ENCODE data around the gene TMEM123. TPM values are rescaled to one million over a fixed set of nuclear protein-coding genes. Genes with fewer than 3 reads are reported as not detected.
A peak's percentile ranks its signal among the peaks of the same experiment; 100 is the strongest.

TMEM123 gene
- total RNA-seq, 1 experiment from 2014 or later: 796 TPM

GRCh38 chr11:102405501-102405900 is 47.1 kb downstream of the TMEM123 start:
- H4K20me1 ChIP-seq (ENCODE audit: insufficient read depth, low read depth, low read length): peaks cover 20% of the 10 kb centered on the region; the same call in 1 of the 2 replicates

DNA sequence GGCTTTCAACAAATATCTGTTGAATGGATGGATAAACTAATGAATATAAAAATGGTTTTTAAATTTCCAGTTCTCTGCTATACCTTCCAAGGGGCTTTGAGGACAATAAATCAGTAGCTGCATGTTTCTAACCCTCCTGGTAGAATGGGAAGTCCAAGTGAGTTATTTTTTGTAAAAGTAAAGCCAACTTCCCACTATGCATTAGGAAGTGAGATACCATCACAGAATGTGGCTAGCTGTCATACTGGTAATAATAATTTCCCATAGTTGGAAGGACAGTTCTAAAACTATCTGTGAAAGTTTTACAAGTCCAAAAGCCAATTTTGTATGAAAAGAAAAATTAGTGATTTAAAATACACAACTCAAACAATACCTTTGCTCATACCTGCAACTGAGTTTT is 50.0 kb downstream of the TMEM123 start:
- no peaks in the 10 kb centered on the region for H3K27me3 ChIP-seq (ENCODE audit: low read length)
- H3K4me3 ChIP-seq (ENCODE audit: low read length): no peak overlapping the region
- no peaks in the 10 kb centered on the region for H3K9me3 ChIP-seq (ENCODE audit: low read length)
- peaks cover 28% of the 10 kb centered on the region for H3K4me1 ChIP-seq (ENCODE audit: low read length)
- no peak for DNase-seq
- H3K36me3 ChIP-seq (ENCODE audit: insufficient read depth, low read length): peaks cover 52% of the 10 kb centered on the region
- no peak overlapping the region for H3K4me2 ChIP-seq (ENCODE audit: low read depth, low read length, poor library complexity, severe bottlenecking)
- peaks cover 19% of the 10 kb centered on the region; the same call in 1 of the 2 replicates for H4K20me1 ChIP-seq (ENCODE audit: insufficient read depth, low read depth, low read length)
- H3K79me2 ChIP-seq (ENCODE audit: low read length): peaks cover 95% of the 10 kb centered on the region
- H2AFZ ChIP-seq (ENCODE audit: low read length): no peak overlapping the region
- peak overlapping the region; percentile 2; the same call in 1 of the 2 replicates for H3K27ac ChIP-seq (ENCODE audit: low read length)
- H3K9ac ChIP-seq (ENCODE audit: low read length): no peak overlapping the region
- H3K9me2 ChIP-seq (replicated peaks; ENCODE audit: insufficient read depth, low read length): 0 out of 2 replicates have a peak, but pooled peaks cover 3% of the 10 kb centered on the region

More at GRCh38 chr11:102405501-102405900, 47.1 kb downstream of the TMEM123 start:
- H3K79me2 ChIP-seq (ENCODE audit: low read length): peaks cover 100% of the 10 kb centered on the region
- no peak overlapping the region for H3K4me3 ChIP-seq (ENCODE audit: low read length)
- no peaks in the 10 kb centered on the region for H3K9me3 ChIP-seq (ENCODE audit: low read length)
- H2AFZ ChIP-seq (ENCODE audit: low read length): no peak overlapping the region
- H3K4me2 ChIP-seq (ENCODE audit: low read depth, low read length, poor library complexity, severe bottlenecking): no peak overlapping the region
- no peak overlapping the region for H3K27ac ChIP-seq (ENCODE audit: low read length)
- DNase-seq: no peak
- H3K4me1 ChIP-seq (ENCODE audit: low read length): peaks cover 34% of the 10 kb centered on the region
- no peaks in the 10 kb centered on the region for H3K27me3 ChIP-seq (ENCODE audit: low read length)
- H3K9me2 ChIP-seq (replicated peaks; ENCODE audit: insufficient read depth, low read length): 0 out of 2 replicates have a peak, but pooled peaks cover 3% of the 10 kb centered on the region
- no peak overlapping the region for H3K9ac ChIP-seq (ENCODE audit: low read length)
- peaks cover 42% of the 10 kb centered on the region for H3K36me3 ChIP-seq (ENCODE audit: insufficient read depth, low read length)

- DNase-seq: no peak
- Histone ChIP-seq H3K9me2 (replicated peaks; ENCODE audit: insufficient read depth, low read length) (0 out of 2 replicates have a peak, but pooled peaks cover 3% of the 10 kb centered on the region), H3K4me2 (ENCODE audit: low read depth, low read length, poor library complexity, severe bottlenecking) (no peak overlapping the region), H3K9ac (ENCODE audit: low read length) (no peak overlapping the region), H3K79me2 (ENCODE audit: low read length) (peaks cover 95% of the 10 kb centered on the region), H3K4me1 (ENCODE audit: low read length) (peaks cover 28% of the 10 kb centered on the region), H3K4me3 (ENCODE audit: low read length) (no peak overlapping the region), H2AFZ (ENCODE audit: low read length) (no peak overlapping the region), H3K27ac (ENCODE audit: low read length) (peak overlapping the region; percentile 2; the same call in 1 of the 2 replicates), H4K20me1 (ENCODE audit: insufficient read depth, low read depth, low read length) (peaks cover 13% of the 10 kb centered on the region; the same call in 1 of the 2 replicates), H3K27me3 (ENCODE audit: low read length) (no peaks in the 10 kb centered on the region), H3K36me3 (ENCODE audit: insufficient read depth, low read length) (peaks cover 58% of the 10 kb centered on the region), H3K9me3 (ENCODE audit: low read length) (no peaks in the 10 kb centered on the region)
These were observed 50.7 kb downstream of the TMEM123 start for GRCh38 chr11:102401905-102402304.

DNA sequence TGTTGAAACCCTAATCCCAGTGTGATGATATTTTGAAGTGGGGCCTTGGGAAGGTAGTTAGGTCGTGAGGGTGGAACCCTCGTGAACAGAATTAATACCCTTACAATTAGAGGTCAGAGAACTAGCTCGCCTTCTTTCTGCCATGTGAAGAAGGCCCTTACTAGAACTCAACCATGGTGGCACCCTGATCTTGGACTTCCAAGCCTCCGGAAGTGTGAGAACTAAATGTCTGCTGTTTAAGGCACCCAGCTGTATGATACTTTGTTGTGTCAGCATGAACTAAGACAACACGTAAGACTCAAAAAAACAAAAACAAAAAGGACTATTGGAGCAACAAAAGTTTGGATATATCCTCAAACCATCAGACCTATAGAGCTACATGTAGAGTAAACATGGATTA is 52.0 kb downstream of the TMEM123 start:
- Histone ChIP-seq H4K20me1 (ENCODE audit: insufficient read depth, low read depth, low read length) (peaks cover 5% of the 10 kb centered on the region; the same call in 1 of the 2 replicates), H3K4me1 (ENCODE audit: low read length) (peaks cover 33% of the 10 kb centered on the region), H2AFZ (ENCODE audit: low read length) (no peak overlapping the region), H3K9ac (ENCODE audit: low read length) (no peak overlapping the region), H3K9me2 (replicated peaks; ENCODE audit: insufficient read depth, low read length) (0 out of 2 replicates have a peak, but pooled peaks cover 3% of the 10 kb centered on the region), H3K4me3 (ENCODE audit: low read length) (no peak overlapping the region), H3K27ac (ENCODE audit: low read length) (no peak overlapping the region), H3K36me3 (ENCODE audit: insufficient read depth, low read length) (peaks cover 68% of the 10 kb centered on the region), H3K4me2 (ENCODE audit: low read depth, low read length, poor library complexity, severe bottlenecking) (no peak overlapping the region), H3K27me3 (ENCODE audit: low read length) (no peaks in the 10 kb centered on the region), H3K79me2 (ENCODE audit: low read length) (peaks cover 95% of the 10 kb centered on the region), H3K9me3 (ENCODE audit: low read length) (no peaks in the 10 kb centered on the region)
- no peak for DNase-seq

GRCh38 chr11:102399189-102399588 is 53.4 kb downstream of the TMEM123 start:
- peaks cover 75% of the 10 kb centered on the region for H3K36me3 ChIP-seq (ENCODE audit: insufficient read depth, low read length)
- H3K79me2 ChIP-seq (ENCODE audit: low read length): peaks cover 90% of the 10 kb centered on the region
- no peak for DNase-seq
- peak overlapping the region; percentile 9; the same call in 1 of the 2 replicates for H3K27ac ChIP-seq (ENCODE audit: low read length)
- H4K20me1 ChIP-seq (ENCODE audit: insufficient read depth, low read depth, low read length): peaks cover 4% of the 10 kb centered on the region; the same call in 1 of the 2 replicates
- H3K4me2 ChIP-seq (ENCODE audit: low read depth, low read length, poor library complexity, severe bottlenecking): no peak overlapping the region
- H3K27me3 ChIP-seq (ENCODE audit: low read length): no peaks in the 10 kb centered on the region
- no peak overlapping the region for H2AFZ ChIP-seq (ENCODE audit: low read length)
- no peaks in the 10 kb centered on the region for H3K9me3 ChIP-seq (ENCODE audit: low read length)
- no peak overlapping the region for H3K9ac ChIP-seq (ENCODE audit: low read length)
- peaks cover 35% of the 10 kb centered on the region for H3K4me1 ChIP-seq (ENCODE audit: low read length)
- H3K4me3 ChIP-seq (ENCODE audit: low read length): no peak overlapping the region
- 0 out of 2 replicates have a peak, but pooled peaks cover 3% of the 10 kb centered on the region for H3K9me2 ChIP-seq (replicated peaks; ENCODE audit: insufficient read depth, low read length)

GRCh38 chr11:102398297-102398696 is 54.3 kb downstream of the TMEM123 start:
- Histone ChIP-seq H4K20me1 (ENCODE audit: insufficient read depth, low read depth, low read length) (peaks cover under 1% of the 10 kb centered on the region; the same call in 1 of the 2 replicates), H3K4me3 (ENCODE audit: low read length) (no peak overlapping the region), H3K9me3 (ENCODE audit: low read length) (no peaks in the 10 kb centered on the region), H3K4me2 (ENCODE audit: low read depth, low read length, poor library complexity, severe bottlenecking) (no peak overlapping the region), H3K9ac (ENCODE audit: low read length) (no peak overlapping the region), H3K9me2 (replicated peaks; ENCODE audit: insufficient read depth, low read length) (0 out of 2 replicates have a peak, but pooled peaks cover 3% of the 10 kb centered on the region), H3K79me2 (ENCODE audit: low read length) (peaks cover 85% of the 10 kb centered on the region), H2AFZ (ENCODE audit: low read length) (no peak overlapping the region), H3K4me1 (ENCODE audit: low read length) (peaks cover 32% of the 10 kb centered on the region), H3K27ac (ENCODE audit: low read length) (0 out of 2 replicates have a peak overlapping the region, but pooled peaks have one; percentile 12), H3K27me3 (ENCODE audit: low read length) (no peaks in the 10 kb centered on the region), H3K36me3 (ENCODE audit: insufficient read depth, low read length) (peaks cover 71% of the 10 kb centered on the region)
- no peak for DNase-seq

GRCh38 chr11:102396708-102397563 is 55.6 kb downstream of the TMEM123 start:
- peak overlapping the region; percentile 37 for H3K27ac ChIP-seq (ENCODE audit: low read length)
- no peaks in the 10 kb centered on the region for H4K20me1 ChIP-seq (ENCODE audit: insufficient read depth, low read depth, low read length)

More at GRCh38 chr11:102396708-102397563, 55.6 kb downstream of the TMEM123 start:
- Histone ChIP-seq H3K4me2 (ENCODE audit: low read depth, low read length, poor library complexity, severe bottlenecking) (peak overlapping the region; percentile 1), H3K9me2 (replicated peaks; ENCODE audit: insufficient read depth, low read length) (0 out of 2 replicates have a peak, but pooled peaks cover 3% of the 10 kb centered on the region), H3K27me3 (ENCODE audit: low read length) (no peaks in the 10 kb centered on the region), H3K9ac (ENCODE audit: low read length) (no peak overlapping the region), H3K79me2 (ENCODE audit: low read length) (peaks cover 71% of the 10 kb centered on the region), H3K36me3 (ENCODE audit: insufficient read depth, low read length) (peaks cover 61% of the 10 kb centered on the region), H3K4me3 (ENCODE audit: low read length) (no peak overlapping the region), H3K4me1 (ENCODE audit: low read length) (peaks cover 32% of the 10 kb centered on the region), H2AFZ (ENCODE audit: low read length) (no peak overlapping the region), H3K9me3 (ENCODE audit: low read length) (no peaks in the 10 kb centered on the region)
- no peak for DNase-seq

Measured in Karpas-422 (cell line).